Measurements from ENCODE around the gene COL23A1. TPM values are rescaled to one million over a fixed set of nuclear protein-coding genes. Genes with fewer than 3 reads are reported as not detected.

COL23A1 gene
- polyA plus RNA-seq, 1 donor (not counting 4 experiments of a cell fraction or from before 2014, with no cell fraction given) = not detected

DNA sequence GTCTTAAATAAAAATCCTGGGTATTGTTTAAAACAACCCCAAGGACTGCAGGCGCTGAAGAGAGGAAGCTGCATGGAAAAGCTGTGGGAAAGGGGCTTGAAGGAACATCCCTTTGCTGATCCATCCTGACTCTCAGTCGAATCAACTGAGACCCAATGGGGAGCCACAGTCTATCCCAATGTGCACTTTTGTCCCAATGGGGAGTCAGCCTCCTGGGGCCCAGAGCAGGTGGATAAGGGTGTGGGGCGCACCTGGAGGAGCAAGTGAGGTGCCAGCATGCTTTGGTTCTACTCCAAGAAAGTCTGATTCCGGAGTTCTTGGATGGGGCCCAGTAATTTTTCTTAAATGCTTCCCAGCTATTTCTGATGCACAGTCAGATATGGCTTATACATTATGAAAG is 118.1 kb downstream of the COL23A1 start:
- dilution Hi-C loops (cut with MboI; ENCODE audit: extremely low pct_ligation_motif_present, low sequenced_read_pairs) = no loop called here
- no peak for FAIRE-seq
- H3K4me1 ChIP-seq (ENCODE audit: control insufficient read depth, extremely low read depth, insufficient read depth, low read length) = no peaks in the 10 kb centered on the region

DNA sequence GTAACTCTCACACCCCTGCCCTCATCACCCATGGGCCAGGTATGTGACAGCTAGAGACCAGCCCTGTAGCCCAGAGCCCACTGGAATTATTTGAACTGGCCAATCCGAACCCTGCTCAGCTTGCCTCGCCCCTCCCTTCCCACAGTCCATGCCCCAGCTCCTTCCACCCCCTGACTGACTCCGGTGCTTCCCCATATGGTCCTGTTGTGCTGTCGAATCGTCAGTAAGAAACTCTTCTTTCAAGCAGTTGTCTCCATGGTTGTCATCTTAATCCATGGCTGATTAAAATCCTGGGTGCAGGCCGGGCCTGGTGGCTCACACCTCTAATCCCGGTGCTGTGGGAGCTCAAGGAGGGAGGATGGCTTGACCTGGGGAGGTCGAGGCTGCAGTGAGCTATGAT is 118.5 kb downstream of the COL23A1 start:
- Histone ChIP-seq H3K27me3 (ENCODE audit: control insufficient read depth, extremely low read depth, insufficient read depth, low read length) (no peaks in the 10 kb centered on the region), H3K9ac (ENCODE audit: control insufficient read depth, extremely low read depth, insufficient read depth, low read length) (no peak overlapping the region), H3K36me3 (ENCODE audit: control insufficient read depth in 2 of 2, extremely low read depth in 1 of 2, insufficient read depth in 2 of 2, low read length in 2 of 2) (no peaks in the 10 kb centered on the region), H4K20me1 (ENCODE audit: control insufficient read depth, extremely low read depth, insufficient read depth, low read length) (no peaks in the 10 kb centered on the region), H3K9me1 (ENCODE audit: control insufficient read depth, extremely low read depth, insufficient read depth, low read length) (no peaks in the 10 kb centered on the region), H3K4me3 (ENCODE audit: control insufficient read depth in 2 of 3, extremely low read depth in 1 of 3, insufficient read depth in 2 of 3, low read depth in 1 of 3, low read length in 3 of 3) (no peak overlapping the region), H3K4me1 (ENCODE audit: control insufficient read depth, extremely low read depth, insufficient read depth, low read length) (no peaks in the 10 kb centered on the region), H3K4me2 (ENCODE audit: control insufficient read depth, extremely low read depth, insufficient read depth, low read depth, low read length) (no peak overlapping the region), H3K9me3 (ENCODE audit: control insufficient read depth, low read depth, low read length) (no peaks in the 10 kb centered on the region), H2AFZ (ENCODE audit: control insufficient read depth, low read length) (no peak overlapping the region), H3K27ac (ENCODE audit: control insufficient read depth, insufficient read depth, low read length) (no peak overlapping the region), H3K79me2 (ENCODE audit: control insufficient read depth, insufficient read depth, low read length) (no peaks in the 10 kb centered on the region)
- TF ChIP-seq, protein P1, sequence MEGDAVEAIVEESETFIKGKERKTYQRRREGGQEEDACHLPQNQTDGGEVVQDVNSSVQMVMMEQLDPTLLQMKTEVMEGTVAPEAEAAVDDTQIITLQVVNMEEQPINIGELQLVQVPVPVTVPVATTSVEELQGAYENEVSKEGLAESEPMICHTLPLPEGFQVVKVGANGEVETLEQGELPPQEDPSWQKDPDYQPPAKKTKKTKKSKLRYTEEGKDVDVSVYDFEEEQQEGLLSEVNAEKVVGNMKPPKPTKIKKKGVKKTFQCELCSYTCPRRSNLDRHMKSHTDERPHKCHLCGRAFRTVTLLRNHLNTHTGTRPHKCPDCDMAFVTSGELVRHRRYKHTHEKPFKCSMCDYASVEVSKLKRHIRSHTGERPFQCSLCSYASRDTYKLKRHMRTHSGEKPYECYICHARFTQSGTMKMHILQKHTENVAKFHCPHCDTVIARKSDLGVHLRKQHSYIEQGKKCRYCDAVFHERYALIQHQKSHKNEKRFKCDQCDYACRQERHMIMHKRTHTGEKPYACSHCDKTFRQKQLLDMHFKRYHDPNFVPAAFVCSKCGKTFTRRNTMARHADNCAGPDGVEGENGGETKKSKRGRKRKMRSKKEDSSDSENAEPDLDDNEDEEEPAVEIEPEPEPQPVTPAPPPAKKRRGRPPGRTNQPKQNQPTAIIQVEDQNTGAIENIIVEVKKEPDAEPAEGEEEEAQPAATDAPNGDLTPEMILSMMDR (optimal IDR thresholded peaks at IDR 0.05 in 1 of 3, IDR thresholded peaks at IDR 0.05 in 1 of 3, conservative IDR thresholded peaks at IDR 0.05 in 1 of 3; ENCODE audit: extremely low read depth in 1 of 3, insufficient read depth in 2 of 3, low read length in 3 of 3) = no peak
- no peak for TF ChIP-seq EZH2 (IDR thresholded peaks at IDR 0.05; ENCODE audit: low read length)
- DNase-seq (ENCODE audit: low read depth, low spot score) (no peak), FAIRE-seq (no peak)
- dilution Hi-C loops (cut with MboI; ENCODE audit: extremely low pct_ligation_motif_present, low sequenced_read_pairs) = no loop called here

More for the DNA sequence above, 118.1 kb downstream of the COL23A1 start:
- no peak for DNase-seq (ENCODE audit: low read depth, low spot score)
- Histone ChIP-seq H3K4me2 (ENCODE audit: control insufficient read depth, extremely low read depth, insufficient read depth, low read depth, low read length) (no peak overlapping the region), H3K9me1 (ENCODE audit: control insufficient read depth, extremely low read depth, insufficient read depth, low read length) (no peaks in the 10 kb centered on the region), H3K4me3 (ENCODE audit: control insufficient read depth in 2 of 3, extremely low read depth in 1 of 3, insufficient read depth in 2 of 3, low read depth in 1 of 3, low read length in 3 of 3) (no peak overlapping the region), H2AFZ (ENCODE audit: control insufficient read depth, low read length) (no peak overlapping the region), H3K9ac (ENCODE audit: control insufficient read depth, extremely low read depth, insufficient read depth, low read length) (no peak overlapping the region), H3K27me3 (ENCODE audit: control insufficient read depth, extremely low read depth, insufficient read depth, low read length) (no peaks in the 10 kb centered on the region), H3K79me2 (ENCODE audit: control insufficient read depth, insufficient read depth, low read length) (no peaks in the 10 kb centered on the region), H3K36me3 (ENCODE audit: control insufficient read depth in 2 of 2, extremely low read depth in 1 of 2, insufficient read depth in 2 of 2, low read length in 2 of 2) (no peaks in the 10 kb centered on the region), H4K20me1 (ENCODE audit: control insufficient read depth, extremely low read depth, insufficient read depth, low read length) (no peaks in the 10 kb centered on the region), H3K27ac (ENCODE audit: control insufficient read depth, insufficient read depth, low read length) (no peak overlapping the region), H3K9me3 (ENCODE audit: control insufficient read depth, low read depth, low read length) (no peaks in the 10 kb centered on the region)
- TF ChIP-seq EZH2 (IDR thresholded peaks at IDR 0.05; ENCODE audit: low read length) = no peak
- TF ChIP-seq, protein P1 (optimal IDR thresholded peaks at IDR 0.05 in 1 of 3, IDR thresholded peaks at IDR 0.05 in 1 of 3, conservative IDR thresholded peaks at IDR 0.05 in 1 of 3; ENCODE audit: extremely low read depth in 1 of 3, insufficient read depth in 2 of 3, low read length in 3 of 3) = no peak
